Measurements from ENCODE around the gene NPTX1.

Gene NPTX1

GRCh38 chr17:80444644-80444979 is 31.8 kb downstream of the NPTX1 start:
- DNase-seq (ENCODE audit: low read depth): no peak

GRCh38 chr17:80443916-80444643 is 32.3 kb downstream of the NPTX1 start:
- DNase-seq (ENCODE audit: low read depth): no peak
- TF ChIP-seq, protein P1, sequence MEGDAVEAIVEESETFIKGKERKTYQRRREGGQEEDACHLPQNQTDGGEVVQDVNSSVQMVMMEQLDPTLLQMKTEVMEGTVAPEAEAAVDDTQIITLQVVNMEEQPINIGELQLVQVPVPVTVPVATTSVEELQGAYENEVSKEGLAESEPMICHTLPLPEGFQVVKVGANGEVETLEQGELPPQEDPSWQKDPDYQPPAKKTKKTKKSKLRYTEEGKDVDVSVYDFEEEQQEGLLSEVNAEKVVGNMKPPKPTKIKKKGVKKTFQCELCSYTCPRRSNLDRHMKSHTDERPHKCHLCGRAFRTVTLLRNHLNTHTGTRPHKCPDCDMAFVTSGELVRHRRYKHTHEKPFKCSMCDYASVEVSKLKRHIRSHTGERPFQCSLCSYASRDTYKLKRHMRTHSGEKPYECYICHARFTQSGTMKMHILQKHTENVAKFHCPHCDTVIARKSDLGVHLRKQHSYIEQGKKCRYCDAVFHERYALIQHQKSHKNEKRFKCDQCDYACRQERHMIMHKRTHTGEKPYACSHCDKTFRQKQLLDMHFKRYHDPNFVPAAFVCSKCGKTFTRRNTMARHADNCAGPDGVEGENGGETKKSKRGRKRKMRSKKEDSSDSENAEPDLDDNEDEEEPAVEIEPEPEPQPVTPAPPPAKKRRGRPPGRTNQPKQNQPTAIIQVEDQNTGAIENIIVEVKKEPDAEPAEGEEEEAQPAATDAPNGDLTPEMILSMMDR (IDR thresholded peaks at IDR 0.05; ENCODE audit: insufficient read depth, low read depth, low read length, missing control alignments): no peak
- H3K4me3 ChIP-seq (ENCODE audit: low read length): no peak overlapping the region

More at GRCh38 chr17:80444644-80444979, 31.8 kb downstream of the NPTX1 start:
- TF ChIP-seq, protein P1 (IDR thresholded peaks at IDR 0.05; ENCODE audit: insufficient read depth, low read depth, low read length, missing control alignments): no peak
- H3K4me3 ChIP-seq (ENCODE audit: low read length): no peak overlapping the region

DNA sequence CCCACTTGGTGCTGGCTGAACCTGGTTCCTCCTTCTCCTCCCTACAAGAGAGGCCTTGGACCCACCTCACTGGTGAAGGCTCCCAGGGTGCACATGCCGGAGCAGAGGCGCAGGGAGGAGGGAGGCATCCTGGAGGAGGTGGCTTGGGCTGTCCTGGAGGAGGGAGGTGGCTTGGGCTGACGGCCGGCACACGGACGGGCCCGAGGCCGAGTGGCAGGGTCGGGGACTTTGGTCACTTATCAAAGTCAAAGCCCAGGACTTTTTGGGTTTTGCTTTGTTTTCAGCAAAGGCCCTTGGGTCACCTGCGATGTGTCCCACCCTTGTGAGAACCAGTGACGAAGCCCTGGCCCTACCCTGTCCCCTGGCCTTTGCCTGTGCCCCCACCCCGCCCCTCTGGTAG is 32.9 kb downstream of the NPTX1 start:
- TF ChIP-seq, protein P1 (IDR thresholded peaks at IDR 0.05; ENCODE audit: insufficient read depth, low read depth, low read length, missing control alignments): no peak
- no peak overlapping the region for H3K4me3 ChIP-seq (ENCODE audit: low read length)

GRCh38 chr17:80442764-80443163 is 33.6 kb downstream of the NPTX1 start:
- no peak for DNase-seq (ENCODE audit: low read depth)
- H3K4me3 ChIP-seq (ENCODE audit: low read length): no peak overlapping the region
- TF ChIP-seq, protein P1 (IDR thresholded peaks at IDR 0.05; ENCODE audit: insufficient read depth, low read depth, low read length, missing control alignments): no peak

More for the DNA sequence above, 32.9 kb downstream of the NPTX1 start:
- DNase-seq (ENCODE audit: low read depth): no peak

- DNase-seq (ENCODE audit: low read depth): no peak
- TF ChIP-seq, protein P1 (IDR thresholded peaks at IDR 0.05; ENCODE audit: insufficient read depth, low read depth, low read length, missing control alignments): no peak
- H3K4me3 ChIP-seq (ENCODE audit: low read length): no peak overlapping the region
These were observed 34.1 kb downstream of the NPTX1 start for GRCh38 chr17:80442323-80442659.

DNA sequence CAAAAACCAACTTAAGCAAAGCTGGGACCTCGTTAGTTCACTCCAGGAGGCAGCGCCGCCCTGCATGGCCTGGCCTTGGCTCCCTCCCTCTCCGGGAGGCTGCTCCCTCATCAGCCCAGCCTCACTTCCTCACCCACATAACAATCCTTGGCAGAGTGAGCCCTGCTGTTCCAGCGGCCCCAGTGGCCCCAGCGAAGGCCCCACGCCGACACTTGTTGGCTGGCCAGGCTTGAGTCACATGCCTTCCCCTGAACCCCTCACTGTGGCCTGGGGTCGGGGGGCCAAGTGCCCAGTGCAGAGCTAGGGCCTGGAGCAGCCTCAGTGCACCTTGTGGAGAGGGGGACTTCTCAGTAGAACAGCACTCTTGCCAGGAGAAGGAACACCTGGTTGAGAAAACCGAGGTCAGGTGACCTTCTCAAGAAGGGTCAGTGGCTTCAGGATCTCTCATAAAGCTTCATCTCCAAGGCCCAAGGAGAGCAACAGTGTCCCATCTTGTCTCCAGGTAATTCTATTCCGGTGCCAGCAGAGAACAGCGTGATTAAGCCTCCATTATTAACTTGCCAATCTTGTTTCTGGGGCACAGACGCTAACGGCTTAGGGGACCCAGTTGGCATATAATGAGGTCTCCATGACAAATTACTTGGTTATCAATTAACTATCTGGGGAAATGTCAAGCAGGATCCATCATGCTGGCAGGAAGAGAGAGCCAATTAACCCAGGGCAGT is 34.6 kb downstream of the NPTX1 start:
- H3K4me3 ChIP-seq (ENCODE audit: low read length): no peak overlapping the region
- no peak for DNase-seq (ENCODE audit: low read depth)
- TF ChIP-seq, protein P1 (IDR thresholded peaks at IDR 0.05; ENCODE audit: insufficient read depth, low read depth, low read length, missing control alignments): no peak

Data from epithelial cell of esophagus (primary cell).